ENCODE measurements around the gene ITIH5.

GRCh38 chr10:7626283-7626682, 40.5 kb downstream of the ITIH5 start:
- TF ChIP-seq CTCF (IDR thresholded peaks at IDR 0.05) (no peak), ZFX (IDR thresholded peaks at IDR 0.05; ENCODE audit: borderline replicate concordance) (no peak)

All from 22Rv1 (cell line).